Astrocyte (in vitro differentiated cells and primary cell): ENCODE data around the gene FAM167B. TPM values are rescaled to one million over a fixed set of nuclear protein-coding genes. Genes with fewer than 3 reads are reported as not detected.
"Not testable (repeated sequence)": the region's sequence is repeated elsewhere in the genome, so short reads cannot be mapped to it uniquely, and the experiment has no call there.

ENCODE experiments used
- DNase-seq: peaks from one replicate; pipeline ENCODE4 v3.0.0-alpha.2; 2010; ENCODE audit warnings: low read depth
- FAIRE-seq: peaks from 2 replicates; lab custom pipeline; 2011; peaks lifted over from hg19 to GRCh38; lab: Jason Lieb, UNC
- H2AFZ ChIP-seq: 2 replicates; pipeline ENCODE4 v1.6.0; 2012; ENCODE audit warnings: low read depth, low read length, inconsistent platforms
- H3K27ac ChIP-seq: 2 replicates; pipeline ENCODE4 v1.5.1; 2011; ENCODE audit warnings: low read depth, low read length, inconsistent platforms
- H3K27me3 ChIP-seq: 2 replicates; pipeline ENCODE4 v1.6.0; 2011; ENCODE audit warnings: low read length, inconsistent platforms; ENCODE audit not compliant: insufficient read depth
- H3K36me3 ChIP-seq: 2 replicates; pipeline ENCODE4 v1.5.1; 2011; ENCODE audit warnings: low read length, inconsistent platforms; ENCODE audit not compliant: insufficient read depth
- H3K4me1 ChIP-seq: 2 replicates; pipeline ENCODE4 v1.5.1; 2011; ENCODE audit warnings: low read length, inconsistent platforms; ENCODE audit not compliant: insufficient read depth
- H3K4me2 ChIP-seq: 2 replicates; pipeline ENCODE4 v1.6.0; 2012; ENCODE audit warnings: low read length, inconsistent platforms
- H3K4me3 ChIP-seq: 2 replicates; pipeline ENCODE4 v1.5.1; 2011; ENCODE audit warnings: low read depth, mild to moderate bottlenecking, low read length, inconsistent platforms; ENCODE audit not compliant: insufficient read depth
- H3K79me2 ChIP-seq: 2 replicates; pipeline ENCODE4 v1.6.0; 2012; ENCODE audit warnings: mild to moderate bottlenecking, low read length, inconsistent platforms; ENCODE audit not compliant: insufficient read depth
- H3K9ac ChIP-seq: 2 replicates; pipeline ENCODE4 v1.6.0; 2012; ENCODE audit warnings: mild to moderate bottlenecking, low read length, inconsistent platforms
- H3K9me3 ChIP-seq: 2 replicates; pipeline ENCODE4 v1.5.1; 2012; ENCODE audit warnings: low read depth, mild to moderate bottlenecking, low read length, inconsistent platforms; ENCODE audit not compliant: insufficient read depth
- H4K20me1 ChIP-seq: 2 replicates; pipeline ENCODE4 v1.6.0; 2012; ENCODE audit warnings: low read length, inconsistent platforms; ENCODE audit not compliant: insufficient read depth
- H3K27ac Mint-ChIP-seq: one replicate; pipeline ENCODE4 v1.8.0; 2021; ENCODE audit warnings: mild to moderate bottlenecking, mixed read lengths; ENCODE audit not compliant: unreplicated experiment
- H3K27me3 Mint-ChIP-seq: one replicate; pipeline ENCODE4 v1.8.0; 2021; ENCODE audit warnings: low read depth, mixed read lengths; ENCODE audit not compliant: unreplicated experiment
- H3K36me3 Mint-ChIP-seq: one replicate; pipeline ENCODE4 v1.8.0; 2021; ENCODE audit warnings: low read depth, mixed read lengths; ENCODE audit not compliant: unreplicated experiment
- H3K4me1 Mint-ChIP-seq: one replicate; pipeline ENCODE4 v1.8.0; 2021; ENCODE audit warnings: low read depth, mixed read lengths; ENCODE audit not compliant: unreplicated experiment
- H3K4me3 Mint-ChIP-seq: one replicate; pipeline ENCODE4 v1.8.0; 2021; ENCODE audit warnings: mild to moderate bottlenecking, moderate library complexity, mixed read lengths; ENCODE audit not compliant: unreplicated experiment
- H3K9me3 Mint-ChIP-seq: one replicate; pipeline ENCODE4 v1.8.0; 2021; ENCODE audit warnings: mild to moderate bottlenecking, mixed read lengths; ENCODE audit not compliant: unreplicated experiment
- CTCF ChIP-seq: IDR thresholded peaks from 2 replicates; pipeline ENCODE4 v1.5.1; 2011; ENCODE audit warnings: low read depth, mild to moderate bottlenecking, inconsistent platforms, low read length, moderate library complexity; ENCODE audit not compliant: insufficient read depth
- EZH2 ChIP-seq: IDR thresholded peaks from 2 replicates; pipeline ENCODE4 v1.6.1; 2012; ENCODE audit warnings: mild to moderate bottlenecking, low read length, inconsistent platforms; ENCODE audit not compliant: insufficient read depth
- total RNA-seq: library from RNA; stranded (reverse); gene quantifications from 2 replicates; pipeline ENCODE4 v1.2.1, GENCODE V29; 2021

FAM167B gene
- total RNA-seq, 1 donor from 2014 or later = 0.64 TPM

GRCh38 chr1:32275424-32275823 is 28.4 kb downstream of the FAM167B start:
- H3K9ac ChIP-seq = no peak overlapping the region
- H3K27me3 ChIP-seq = peaks cover 32% of the 10 kb centered on the region
- no peaks in the 10 kb centered on the region for H3K36me3 ChIP-seq
- H4K20me1 ChIP-seq = no peaks in the 10 kb centered on the region
- Mint-ChIP-seq H3K27me3 (peaks cover 23% of the 10 kb centered on the region), H3K36me3 (peaks cover 2% of the 10 kb centered on the region), H3K27ac (no peak overlapping the region), H3K9me3 (no peaks in the 10 kb centered on the region), H3K4me3 (no peak overlapping the region), H3K4me1 (peaks cover 5% of the 10 kb centered on the region)
- H3K4me1 ChIP-seq = no peaks in the 10 kb centered on the region
- DNase-seq (no peak), FAIRE-seq (no peak)
- no peaks in the 10 kb centered on the region for H3K79me2 ChIP-seq
- peak; percentile 75 for TF ChIP-seq EZH2
- TF ChIP-seq CTCF = no peak
- peak overlapping the region; percentile 83 for H2AFZ ChIP-seq
- H3K4me2 ChIP-seq = peak overlapping the region; percentile 41
- no peak overlapping the region for H3K4me3 ChIP-seq
- H3K9me3 ChIP-seq = no peaks in the 10 kb centered on the region
- H3K27ac ChIP-seq = no peak overlapping the region

- peaks cover 32% of the 10 kb centered on the region for H3K27me3 ChIP-seq
- Mint-ChIP-seq H3K4me1 (peaks cover 5% of the 10 kb centered on the region), H3K36me3 (peaks cover 2% of the 10 kb centered on the region), H3K27me3 (peaks cover 21% of the 10 kb centered on the region), H3K9me3 (no peaks in the 10 kb centered on the region), H3K4me3 (no peak overlapping the region), H3K27ac (no peak overlapping the region)
- H3K9me3 ChIP-seq = no peaks in the 10 kb centered on the region
- no peak overlapping the region for H2AFZ ChIP-seq
- no peak overlapping the region for H3K4me3 ChIP-seq
- no peak overlapping the region for H3K4me2 ChIP-seq
- DNase-seq = no peak
- no peaks in the 10 kb centered on the region for H3K79me2 ChIP-seq
- no peak for FAIRE-seq
- H3K9ac ChIP-seq = no peak overlapping the region
- no peaks in the 10 kb centered on the region for H3K4me1 ChIP-seq
- H3K36me3 ChIP-seq = no peaks in the 10 kb centered on the region
- no peak for TF ChIP-seq CTCF
- no peak for TF ChIP-seq EZH2
- H3K27ac ChIP-seq = no peak overlapping the region
- no peaks in the 10 kb centered on the region for H4K20me1 ChIP-seq
These were observed 29.2 kb downstream of the FAM167B start for GRCh38 chr1:32276032-32276782.

- not testable (repeated sequence) for H3K4me1 Mint-ChIP-seq, H3K27ac Mint-ChIP-seq, H3K27me3 ChIP-seq, H3K79me2 ChIP-seq, H3K36me3 Mint-ChIP-seq, DNase-seq, H3K4me3 ChIP-seq, H3K9ac ChIP-seq, H3K4me2 ChIP-seq, H4K20me1 ChIP-seq, H2AFZ ChIP-seq, H3K9me3 Mint-ChIP-seq, H3K36me3 ChIP-seq, H3K27ac ChIP-seq, FAIRE-seq, H3K4me3 Mint-ChIP-seq, H3K27me3 Mint-ChIP-seq, H3K9me3 ChIP-seq, H3K4me1 ChIP-seq
These were observed 37.8 kb downstream of the FAM167B start for GRCh38 chr1:32284777-32285176.
